Measurements from ENCODE around the gene LDLRAD1.
"Not testable (repeated sequence)": the region's sequence is repeated elsewhere in the genome, so short reads cannot be mapped to it uniquely, and the experiment has no call there.

LDLRAD1 gene

GRCh38 chr1:53971718-53972117 lies 46.3 kb downstream of the LDLRAD1 start:
- ChIA-PET CTCF (interaction anchor here (1.2 to 1.4 kb wide), 3 partner anchors 12 to 93 kb away, joined by 3 to 6 read pairs (median 5); no protein-coding TSS in a partner anchor), POLR2A (no interaction called here)
- H3K4me3 ChIP-seq (ENCODE audit: low read depth, low read length): no peak overlapping the region
- DNase-seq (ENCODE audit: low read depth, low spot score): no peak
- TF ChIP-seq CTCF (IDR thresholded peaks at IDR 0.05; ENCODE audit: insufficient read depth, low read length, missing control alignments): no peak

- POLR2A ChIA-PET; DNase-seq (ENCODE audit: low read depth, low spot score); H3K4me3 ChIP-seq (ENCODE audit: low read depth, low read length): not testable (repeated sequence)
- CTCF ChIA-PET: interaction anchor here (0.9 to 1.9 kb wide), 5 partner anchors 10 to 109 kb away, joined by 3 to 6 read pairs (median 3); no protein-coding TSS in a partner anchor
These were observed 48.7 kb downstream of the LDLRAD1 start for GRCh38 chr1:53969323-53969722.

GRCh38 chr1:53968125-53968513 lies 49.9 kb downstream of the LDLRAD1 start:
- no peak for DNase-seq (ENCODE audit: low read depth, low spot score)
- ChIA-PET CTCF (interaction anchor here (0.7 to 1.5 kb wide), 2 partner anchors 10 to 90 kb away, joined by 3 to 5 read pairs; no protein-coding TSS in a partner anchor), POLR2A (no interaction called here)
- no peak overlapping the region for H3K4me3 ChIP-seq (ENCODE audit: low read depth, low read length)
- TF ChIP-seq CTCF (IDR thresholded peaks at IDR 0.05; ENCODE audit: insufficient read depth, low read length, missing control alignments): no peak

- CTCF ChIA-PET: interaction anchor here (0.7 to 1.5 kb wide), 3 partner anchors 8 to 89 kb away, joined by 3 to 5 read pairs (median 3); no protein-coding TSS in a partner anchor
- H3K4me3 ChIP-seq (ENCODE audit: low read depth, low read length): no peak overlapping the region
- TF ChIP-seq CTCF (IDR thresholded peaks at IDR 0.05; ENCODE audit: insufficient read depth, low read length, missing control alignments): no peak
- POLR2A ChIA-PET: no interaction called here
- DNase-seq (ENCODE audit: low read depth, low spot score): no peak
These were observed 50.4 kb downstream of the LDLRAD1 start for GRCh38 chr1:53967409-53968124.

- ChIA-PET CTCF (interaction anchor here (1.1 to 3.1 kb wide), 6 partner anchors 9 to 108 kb away, joined by 3 to 11 read pairs (median 4); no protein-coding TSS in a partner anchor), POLR2A (no interaction called here)
- no peak for TF ChIP-seq CTCF (IDR thresholded peaks at IDR 0.05; ENCODE audit: insufficient read depth, low read length, missing control alignments)
- no peak for DNase-seq (ENCODE audit: low read depth, low spot score)
- no peak overlapping the region for H3K4me3 ChIP-seq (ENCODE audit: low read depth, low read length)
These were observed 51.2 kb downstream of the LDLRAD1 start for GRCh38 chr1:53966794-53967193.

- no peak for DNase-seq (ENCODE audit: low read depth, low spot score)
- no peak overlapping the region for H3K4me3 ChIP-seq (ENCODE audit: low read depth, low read length)
- ChIA-PET CTCF (interaction anchor here (1.0 to 3.1 kb wide), 3 partner anchors 10 to 86 kb away, joined by 3 to 11 read pairs (median 6); no protein-coding TSS in a partner anchor), POLR2A (no interaction called here)
- no peak for TF ChIP-seq CTCF (IDR thresholded peaks at IDR 0.05; ENCODE audit: insufficient read depth, low read length, missing control alignments)
These were observed 53.9 kb downstream of the LDLRAD1 start for GRCh38 chr1:53964109-53964508.
